DND-41 (cell line): ENCODE measurements around the gene DCUN1D1.

Experiments
- ATAC-seq: fragments of 200-7000 bp; cut with Tn5 transposase; 3 replicates; pipeline ENCODE4 v1.9.1; 2021; ENCODE audit warnings: low read depth; ENCODE audit not compliant: insufficient read depth
- DNase-seq: peaks from one replicate; pipeline ENCODE4 v3.0.0-alpha.2; 2020
- H2AFZ ChIP-seq: 2 replicates; pipeline ENCODE4 v1.6.0; 2012; ENCODE audit warnings: low read depth, low read length
- H3K27ac ChIP-seq: 2 replicates; pipeline ENCODE4 v1.5.1; 2012; ENCODE audit warnings: low read length, inconsistent platforms
- H3K27me3 ChIP-seq: fragments of 200-600 bp; sonication (generic); 2 replicates; pipeline ENCODE4 v1.6.0; 2012; ENCODE audit warnings: low read length, mild to moderate bottlenecking, inconsistent platforms; ENCODE audit not compliant: insufficient read depth, poor library complexity
- H3K36me3 ChIP-seq: 2 replicates; pipeline ENCODE4 v1.5.1; 2012; ENCODE audit warnings: low read length, inconsistent platforms; ENCODE audit not compliant: insufficient read depth
- H3K4me1 ChIP-seq: 2 replicates; pipeline ENCODE4 v1.5.1; 2012; ENCODE audit warnings: mild to moderate bottlenecking, low read length; ENCODE audit not compliant: insufficient read depth
- H3K4me2 ChIP-seq: 2 replicates; pipeline ENCODE4 v1.6.0; 2012; ENCODE audit warnings: mild to moderate bottlenecking, moderate library complexity, low read length, inconsistent platforms; ENCODE audit not compliant: insufficient read depth
- H3K4me3 ChIP-seq, 2 experiments: fragments of 200-600 bp in 1 of 2; shearing (Covaris generic) in 1 of 2; 2 replicates each; pipeline ENCODE4 v1.5.1; 2012 to 2016; ENCODE audit warnings: inconsistent platforms in 2 of 2, low read length in 2 of 2, mild to moderate bottlenecking in 2 of 2, low read depth in 1 of 2, moderate library complexity in 1 of 2
- H3K79me2 ChIP-seq: 2 replicates; pipeline ENCODE4 v1.6.0; 2012; ENCODE audit warnings: low read length, inconsistent platforms; ENCODE audit not compliant: insufficient read depth
- H3K9ac ChIP-seq: 2 replicates; pipeline ENCODE4 v1.6.0; 2012; ENCODE audit warnings: low read depth, mild to moderate bottlenecking, inconsistent platforms, low read length, moderate library complexity
- H3K9me3 ChIP-seq: 2 replicates; pipeline ENCODE4 v1.5.1; 2012; ENCODE audit warnings: low read length, moderate library complexity, mild to moderate bottlenecking, inconsistent platforms; ENCODE audit not compliant: insufficient read depth, severe bottlenecking
- H4K20me1 ChIP-seq: 2 replicates; pipeline ENCODE4 v1.6.0; 2012; ENCODE audit warnings: low read length; ENCODE audit not compliant: insufficient read depth
- CTCF ChIP-seq: IDR thresholded peaks from 2 replicates; pipeline ENCODE4 v1.5.1; 2012; ENCODE audit warnings: borderline replicate concordance, low read length, moderate library complexity, mild to moderate bottlenecking; ENCODE audit not compliant: poor library complexity, severe bottlenecking; ENCODE audit errors: extremely low read depth
- EZH2 ChIP-seq: IDR thresholded peaks from 3 replicates; pipeline ENCODE4 v1.6.1; 2012; ENCODE audit warnings: borderline replicate concordance, low read depth, mild to moderate bottlenecking, moderate library complexity, low read length, inconsistent platforms; ENCODE audit not compliant: severe bottlenecking

The DCUN1D1 gene

GRCh38 chr3:182948305-182948704 is 32.0 kb downstream of the DCUN1D1 start:
- H3K27me3 ChIP-seq: no peaks in the 10 kb centered on the region
- 0 out of 2 replicates have a peak, but pooled peaks cover 6% of the 10 kb centered on the region for H4K20me1 ChIP-seq
- H3K4me2 ChIP-seq: no peak overlapping the region
- ATAC-seq (0 out of 3 replicates have a peak, but pooled peaks have one; percentile 24), DNase-seq (no peak)
- H3K27ac ChIP-seq: no peak overlapping the region
- no peaks in the 10 kb centered on the region for H3K4me1 ChIP-seq
- H3K36me3 ChIP-seq: peaks cover 53% of the 10 kb centered on the region
- no peak overlapping the region for H3K4me3 ChIP-seq
- H2AFZ ChIP-seq: no peak overlapping the region
- H3K9ac ChIP-seq: no peak overlapping the region
- no peaks in the 10 kb centered on the region for H3K79me2 ChIP-seq
- no peak for TF ChIP-seq CTCF
- no peaks in the 10 kb centered on the region for H3K9me3 ChIP-seq

- Histone ChIP-seq H3K27me3 (no peaks in the 10 kb centered on the region), H2AFZ (no peak overlapping the region), H3K9ac (no peak overlapping the region), H3K4me1 (no peaks in the 10 kb centered on the region), H3K36me3 (peaks cover 51% of the 10 kb centered on the region), H3K9me3 (no peaks in the 10 kb centered on the region), H3K79me2 (no peaks in the 10 kb centered on the region), H3K4me2 (no peak overlapping the region), H3K4me3 (no peak overlapping the region), H3K27ac (no peak overlapping the region), H4K20me1 (0 out of 2 replicates have a peak, but pooled peaks cover 6% of the 10 kb centered on the region)
- TF ChIP-seq CTCF (no peak), EZH2 (no peak)
- DNase-seq (no peak), ATAC-seq (peak; percentile 45; the same call in 1 of the 3 replicates)
Measured at GRCh38 chr3:182947888-182948287, 32.5 kb downstream of the DCUN1D1 start.

GRCh38 chr3:182941719-182942118 is 38.6 kb downstream of the DCUN1D1 start:
- Histone ChIP-seq H3K9ac (no peak overlapping the region), H3K4me2 (no peak overlapping the region)

More at GRCh38 chr3:182941719-182942118, 38.6 kb downstream of the DCUN1D1 start:
- Histone ChIP-seq H3K36me3 (peaks cover 31% of the 10 kb centered on the region), H2AFZ (no peak overlapping the region), H3K4me3 (no peak overlapping the region), H3K79me2 (no peaks in the 10 kb centered on the region), H3K27me3 (no peaks in the 10 kb centered on the region), H3K27ac (no peak overlapping the region), H3K4me1 (peaks cover 22% of the 10 kb centered on the region), H3K9me3 (no peaks in the 10 kb centered on the region), H4K20me1 (no peaks in the 10 kb centered on the region)
- TF ChIP-seq EZH2: no peak
- TF ChIP-seq CTCF: no peak
- DNase-seq (no peak), ATAC-seq (no peak)
